Hepatocyte (in vitro differentiated cells): Measurements from ENCODE around the gene SIAH3. TPM values are rescaled to one million over a fixed set of nuclear protein-coding genes. Genes with fewer than 3 reads are reported as not detected.

ENCODE experiments used
- DNase-seq: peaks from one replicate; pipeline ENCODE4 v3.0.0-alpha.2; 2016; ENCODE audit warnings: low spot score
- H2AFZ ChIP-seq: fragments of 200-600 bp; sonication (generic); 2 replicates; pipeline ENCODE4 v1.6.0; 2016; ENCODE audit warnings: antibody characterized with exemption, mild to moderate bottlenecking
- H3K27ac ChIP-seq: fragments of 200-600 bp; sonication (generic); 2 replicates; pipeline ENCODE4 v1.5.1; 2016; ENCODE audit warnings: mild to moderate bottlenecking
- H3K27me3 ChIP-seq: fragments of 200-600 bp; sonication (generic); 2 replicates; pipeline ENCODE4 v1.6.1; 2016
- H3K36me3 ChIP-seq: fragments of 200-600 bp; sonication (generic); replicated peaks from 2 replicates; pipeline ENCODE4 v1.5.1; 2016; ENCODE audit warnings: low read depth; ENCODE audit not compliant: insufficient read depth
- H3K4me1 ChIP-seq: fragments of 200-600 bp; sonication (generic); 2 replicates; pipeline ENCODE4 v1.5.1; 2016; ENCODE audit warnings: mild to moderate bottlenecking, moderate library complexity; ENCODE audit not compliant: insufficient read depth
- H3K4me2 ChIP-seq: fragments of 200-600 bp; sonication (generic); 2 replicates; pipeline ENCODE4 v1.6.0; 2016
- H3K4me3 ChIP-seq: fragments of 200-600 bp; sonication (generic); 2 replicates; pipeline ENCODE4 v1.5.1; 2016; ENCODE audit warnings: mild to moderate bottlenecking
- H3K79me2 ChIP-seq: fragments of 200-600 bp; sonication (generic); 2 replicates; pipeline ENCODE4 v1.6.0; 2017; ENCODE audit warnings: mild to moderate bottlenecking
- H3K9me2 ChIP-seq: fragments of 200-600 bp; sonication (generic); replicated peaks from 2 replicates; pipeline ENCODE4 v1.6.0; 2017; ENCODE audit warnings: mild to moderate bottlenecking; ENCODE audit not compliant: insufficient read depth
- H3K9me3 ChIP-seq: fragments of 200-600 bp; sonication (generic); 2 replicates; pipeline ENCODE4 v1.5.1; 2016; ENCODE audit warnings: low read depth, mild to moderate bottlenecking
- H4K20me1 ChIP-seq: fragments of 200-600 bp; sonication (generic); 2 replicates; pipeline ENCODE4 v1.6.0; 2016; ENCODE audit warnings: mild to moderate bottlenecking; ENCODE audit not compliant: insufficient read depth, poor library complexity, severe bottlenecking
- EZH2 ChIP-seq: fragments of 200-600 bp; sonication (generic); IDR thresholded peaks from 2 replicates; pipeline ENCODE4 v1.6.1; 2016; ENCODE audit warnings: antibody characterized with exemption, mild to moderate bottlenecking, borderline replicate concordance
- EZH2phosphoT487 ChIP-seq: fragments of 200-600 bp; sonication (generic); IDR thresholded peaks from one replicate; pipeline ENCODE4 v1.6.1; 2018; ENCODE audit warnings: antibody characterized with exemption, mild to moderate bottlenecking, low read depth, moderate library complexity; ENCODE audit not compliant: unreplicated experiment, severe bottlenecking
- WGBS: methylation state at CpG from one replicate; pipeline ENCODE4 v1.1.6; 2016; ENCODE audit warnings: low lambda C conversion rate; ENCODE audit errors: missing lambda C conversion rate; 5-methylcytosine and 5-hydroxymethylcytosine counted together
- polyA plus RNA-seq: library from polyadenylated mRNA; unstranded; fragments of >200 nt; fragmentation: Nextera tagmentation; extraction: Ambion mirVana; gene quantifications from 2 replicates; pipeline ENCODE4 v1.2.1, GENCODE V29; 2016
- total RNA-seq: library from RNA; depleted of rRNA; stranded (reverse); fragments of >200 nt; gene quantifications from 2 replicates; pipeline ENCODE4 v1.2.3, GENCODE V29; 2014
- TF ChIP-seq, protein P1 (sequence below): fragments of 200-600 bp; sonication (generic); IDR thresholded peaks from 2 replicates; pipeline ENCODE4 v1.5.1; 2016; ENCODE audit warnings: antibody characterized with exemption, mild to moderate bottlenecking; ENCODE audit not compliant: poor library complexity

The SIAH3 gene
- total and polyA plus RNA-seq, 2 experiments from 2014 or later: 0.23 TPM; not detected in 1

DNA sequence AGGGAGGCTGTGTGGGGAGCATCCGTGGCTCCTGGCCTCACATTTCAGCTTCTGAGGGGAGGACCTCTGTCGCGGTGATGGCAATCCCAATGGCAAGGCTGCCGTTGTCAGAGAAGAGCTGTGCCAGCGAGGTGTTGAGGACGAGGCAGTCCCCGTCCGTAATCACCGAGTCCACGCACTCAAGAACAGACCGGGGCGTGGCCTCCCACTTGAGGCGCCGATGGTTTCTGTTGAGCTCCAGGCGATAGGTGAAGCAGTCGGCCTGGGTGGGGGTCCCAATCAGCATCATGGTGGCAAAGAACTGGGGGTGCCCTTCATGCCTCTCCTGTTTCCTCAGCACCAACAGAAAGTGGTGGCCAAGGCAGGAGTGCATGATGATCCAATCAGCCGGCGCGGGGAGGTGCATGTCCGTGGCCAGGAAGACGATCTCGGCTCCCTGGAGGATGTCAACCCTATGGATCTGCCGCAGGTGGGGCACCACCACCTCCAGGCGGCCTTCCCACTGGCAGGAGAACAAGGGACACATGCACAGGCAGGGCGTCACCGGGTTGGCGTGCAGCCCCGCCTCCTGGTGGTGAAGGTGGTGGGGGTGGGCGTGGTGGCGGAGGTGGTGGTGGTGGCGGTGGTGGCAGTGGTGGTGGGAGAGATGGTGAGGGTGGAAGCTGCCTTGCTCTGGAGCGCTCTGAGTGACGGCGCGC, 68.1 kb downstream of the SIAH3 start:
- Histone ChIP-seq H3K27me3 (no peaks in the 10 kb centered on the region), H3K36me3 (no peaks in the 10 kb centered on the region), H3K9me2 (no peaks in the 10 kb centered on the region), H4K20me1 (no peaks in the 10 kb centered on the region), H3K4me3 (no peak overlapping the region), H3K4me1 (peaks cover 6% of the 10 kb centered on the region), H3K4me2 (no peak overlapping the region), H3K27ac (no peak overlapping the region), H3K9me3 (no peaks in the 10 kb centered on the region), H3K79me2 (no peaks in the 10 kb centered on the region), H2AFZ (no peak overlapping the region)
- WGBS: 97% methylated on average over 28 of the region's 35 CpGs
- DNase-seq: no peak
- TF ChIP-seq, protein P1, sequence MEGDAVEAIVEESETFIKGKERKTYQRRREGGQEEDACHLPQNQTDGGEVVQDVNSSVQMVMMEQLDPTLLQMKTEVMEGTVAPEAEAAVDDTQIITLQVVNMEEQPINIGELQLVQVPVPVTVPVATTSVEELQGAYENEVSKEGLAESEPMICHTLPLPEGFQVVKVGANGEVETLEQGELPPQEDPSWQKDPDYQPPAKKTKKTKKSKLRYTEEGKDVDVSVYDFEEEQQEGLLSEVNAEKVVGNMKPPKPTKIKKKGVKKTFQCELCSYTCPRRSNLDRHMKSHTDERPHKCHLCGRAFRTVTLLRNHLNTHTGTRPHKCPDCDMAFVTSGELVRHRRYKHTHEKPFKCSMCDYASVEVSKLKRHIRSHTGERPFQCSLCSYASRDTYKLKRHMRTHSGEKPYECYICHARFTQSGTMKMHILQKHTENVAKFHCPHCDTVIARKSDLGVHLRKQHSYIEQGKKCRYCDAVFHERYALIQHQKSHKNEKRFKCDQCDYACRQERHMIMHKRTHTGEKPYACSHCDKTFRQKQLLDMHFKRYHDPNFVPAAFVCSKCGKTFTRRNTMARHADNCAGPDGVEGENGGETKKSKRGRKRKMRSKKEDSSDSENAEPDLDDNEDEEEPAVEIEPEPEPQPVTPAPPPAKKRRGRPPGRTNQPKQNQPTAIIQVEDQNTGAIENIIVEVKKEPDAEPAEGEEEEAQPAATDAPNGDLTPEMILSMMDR: no peak
- TF ChIP-seq EZH2phosphoT487 (no peak), EZH2 (no peak)

DNA sequence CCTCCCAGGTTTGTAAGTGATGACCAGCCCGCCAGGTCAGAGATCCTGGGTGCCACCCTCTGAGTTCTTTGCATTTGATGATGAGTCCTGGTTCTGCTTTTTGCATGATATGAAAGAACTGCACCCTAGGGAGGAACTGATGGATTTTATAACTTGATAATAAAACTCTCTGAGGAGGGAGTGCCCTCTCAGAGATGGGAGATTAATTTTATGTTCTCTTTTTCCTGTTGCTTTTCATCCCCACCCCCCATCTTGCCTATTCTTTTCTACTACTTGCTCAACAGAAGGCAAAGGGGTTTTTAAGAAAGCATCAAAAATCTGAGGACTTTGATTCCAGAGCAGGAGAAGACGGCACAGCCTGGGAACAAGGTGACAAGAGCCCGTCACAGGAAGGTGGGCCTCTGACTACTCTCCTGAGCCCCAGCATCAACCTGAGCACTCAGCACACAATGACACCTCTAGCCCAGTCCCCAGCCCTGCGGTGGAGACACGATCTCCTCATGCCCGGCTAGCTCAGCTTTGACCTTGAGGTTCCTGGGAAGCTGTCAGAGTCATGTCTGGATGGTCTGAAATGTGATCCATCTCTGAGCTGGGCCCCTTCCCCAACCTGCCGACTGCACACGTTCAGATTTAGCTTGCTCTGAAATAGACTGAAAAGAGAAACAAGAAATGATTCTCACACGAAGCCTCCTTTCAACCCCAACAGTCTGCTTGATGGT, 69.1 kb downstream of the SIAH3 start:
- Histone ChIP-seq H3K4me3 (no peak overlapping the region), H2AFZ (no peak overlapping the region), H4K20me1 (no peaks in the 10 kb centered on the region), H3K9me3 (no peaks in the 10 kb centered on the region), H3K9me2 (no peaks in the 10 kb centered on the region), H3K4me1 (peaks cover 6% of the 10 kb centered on the region), H3K79me2 (no peaks in the 10 kb centered on the region), H3K4me2 (no peak overlapping the region), H3K27me3 (no peaks in the 10 kb centered on the region), H3K27ac (no peak overlapping the region), H3K36me3 (no peaks in the 10 kb centered on the region)
- TF ChIP-seq EZH2 (no peak), EZH2phosphoT487 (no peak)
- TF ChIP-seq, protein P1: no peak
- 67% methylated on average over 9 of the region's 9 CpGs for WGBS
- no peak for DNase-seq

DNA sequence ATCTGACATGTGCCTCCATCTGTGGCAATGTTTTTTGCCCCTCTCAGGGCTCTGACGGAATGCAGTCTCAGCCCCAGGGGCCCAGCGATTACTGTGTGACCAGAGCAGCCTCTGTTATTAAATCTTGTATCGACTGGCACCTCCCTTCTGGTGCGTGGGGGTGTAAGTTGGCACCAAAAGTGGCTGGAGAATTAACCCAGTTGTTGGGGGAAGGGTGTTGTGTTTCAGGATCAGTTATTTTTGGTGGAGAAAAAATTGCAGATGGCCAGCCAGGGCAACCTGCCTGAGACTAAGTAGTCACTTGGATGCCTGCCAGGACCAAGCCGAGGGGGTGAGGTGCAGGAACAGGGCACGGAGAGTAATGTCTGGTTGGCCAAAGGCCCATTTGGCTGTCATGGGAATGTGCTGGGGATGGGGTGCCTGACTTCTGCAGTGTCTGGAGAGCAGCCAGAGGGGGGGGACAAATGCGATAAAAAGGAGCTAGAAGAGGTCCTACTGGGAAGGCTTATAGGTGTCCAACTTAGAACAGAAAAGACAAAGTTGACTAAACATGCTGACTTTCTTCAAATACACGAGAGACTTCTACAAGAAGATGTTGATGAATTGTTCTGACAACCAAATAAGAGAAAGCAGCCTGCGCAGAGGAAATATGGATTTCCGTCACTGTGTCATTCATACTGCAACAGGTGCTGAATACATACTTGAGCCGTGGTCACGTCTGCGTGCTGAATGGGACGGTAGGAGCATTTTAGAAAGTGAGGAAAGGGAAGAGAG, 69.8 kb downstream of the SIAH3 start:
- 73% methylated on average over 14 of the region's 14 CpGs for WGBS
- H3K27me3 ChIP-seq: no peaks in the 10 kb centered on the region

More for the DNA sequence above, 69.8 kb downstream of the SIAH3 start:
- TF ChIP-seq EZH2: no peak
- TF ChIP-seq EZH2phosphoT487: no peak
- TF ChIP-seq, protein P1: no peak
- H3K27ac ChIP-seq: no peak overlapping the region
- H3K36me3 ChIP-seq: no peaks in the 10 kb centered on the region
- no peak overlapping the region for H3K4me3 ChIP-seq
- H3K9me2 ChIP-seq: no peaks in the 10 kb centered on the region
- H2AFZ ChIP-seq: no peak overlapping the region
- H3K4me1 ChIP-seq: peaks cover 6% of the 10 kb centered on the region
- no peaks in the 10 kb centered on the region for H3K9me3 ChIP-seq
- no peak overlapping the region for H3K4me2 ChIP-seq
- DNase-seq: no peak
- no peaks in the 10 kb centered on the region for H3K79me2 ChIP-seq
- H4K20me1 ChIP-seq: no peaks in the 10 kb centered on the region
